Measurements from ENCODE around the gene GAS5.
"Not testable (repeated sequence)": the region's sequence is repeated elsewhere in the genome, so short reads cannot be mapped to it uniquely, and the experiment has no call there.

GAS5 gene

GRCh38 chr1:173868266-173869020, 654 bp upstream of the GAS5 start, which contains the start of gene ZBTB37:
ZBTB37 (plus strand) TSS chr1:173868380; CDS start chr1:173870226, 1,846 bp downstream.
- peaks cover 4% of the 10 kb centered on the region for H3K9me3 ChIP-seq (ENCODE audit: control insufficient read depth, low read depth, low read length)
- no peaks in the 10 kb centered on the region for H3K27me3 ChIP-seq (ENCODE audit: control insufficient read depth, insufficient read depth, low read length)
- peak within 1 kb of the TSS; percentile 94 for H3K27ac ChIP-seq (ENCODE audit: low read length)
- peaks cover 53% of the 10 kb centered on the region for H3K36me3 ChIP-seq (ENCODE audit: control insufficient read depth, low read depth, low read length)
- H3K9ac ChIP-seq (ENCODE audit: low read length), result peak within 1 kb of the TSS; percentile 99
- peak within 1 kb of the TSS; percentile 100 for H3K4me3 ChIP-seq (ENCODE audit: low read length)
- H3K4me1 ChIP-seq (ENCODE audit: control insufficient read depth, low read depth, low read length), result peaks cover 15% of the 10 kb centered on the region

DNA sequence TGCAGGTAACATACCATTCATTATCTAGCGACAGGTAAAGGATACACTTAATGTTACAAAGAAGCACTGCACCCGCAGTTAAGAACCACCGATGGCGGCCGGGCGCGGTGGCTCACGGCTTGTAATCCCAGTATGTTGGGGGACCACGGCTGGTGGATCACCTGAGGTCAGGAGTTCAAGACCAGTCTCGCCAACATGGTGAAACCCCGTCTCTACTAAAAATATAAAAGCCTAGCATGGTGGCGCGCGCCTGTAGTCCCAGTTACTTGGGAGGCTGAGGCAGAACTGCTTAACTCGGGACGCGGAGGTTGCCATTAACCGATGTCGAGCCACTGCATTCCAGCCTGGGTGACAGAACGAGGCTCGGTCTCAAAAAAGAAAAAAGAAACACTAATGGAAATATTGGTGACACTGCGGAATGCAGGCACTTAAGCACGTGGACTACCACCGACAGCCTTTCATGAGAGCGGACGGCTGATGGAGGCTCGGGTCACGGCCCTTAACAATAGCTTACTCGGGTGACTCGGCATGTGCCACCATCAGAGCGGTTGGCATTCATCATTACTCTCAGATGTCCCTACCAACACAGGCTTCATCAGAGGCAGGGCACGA, 542 bp downstream of the GAS5 start:
- peaks cover 59% of the 10 kb centered on the region for H3K36me3 ChIP-seq (ENCODE audit: control insufficient read depth, low read depth, low read length)
- H3K4me1 ChIP-seq (ENCODE audit: control insufficient read depth, low read depth, low read length), result peaks cover 15% of the 10 kb centered on the region
- H3K4me3 ChIP-seq (ENCODE audit: low read length), result peak overlapping the region; percentile 100
- H3K27ac ChIP-seq (ENCODE audit: low read length), result peak overlapping the region; percentile 94
- peaks cover 4% of the 10 kb centered on the region for H3K9me3 ChIP-seq (ENCODE audit: control insufficient read depth, low read depth, low read length)
- no peaks in the 10 kb centered on the region for H3K27me3 ChIP-seq (ENCODE audit: control insufficient read depth, insufficient read depth, low read length)
- H3K9ac ChIP-seq (ENCODE audit: low read length), result peak overlapping the region; percentile 99

GRCh38 chr1:173866413-173867115, 1.2 kb downstream of the GAS5 start:
- H3K36me3 ChIP-seq (ENCODE audit: control insufficient read depth, low read depth, low read length), result peaks cover 59% of the 10 kb centered on the region

GRCh38 chr1:173865468-173866164, 2.2 kb downstream of the GAS5 start:
- peaks cover 53% of the 10 kb centered on the region for H3K36me3 ChIP-seq (ENCODE audit: control insufficient read depth, low read depth, low read length)

More at GRCh38 chr1:173866413-173867115, 1.2 kb downstream of the GAS5 start:
- Histone ChIP-seq H3K9ac (ENCODE audit: low read length) (peak overlapping the region; percentile 99), H3K27me3 (ENCODE audit: control insufficient read depth, insufficient read depth, low read length) (no peaks in the 10 kb centered on the region), H3K9me3 (ENCODE audit: control insufficient read depth, low read depth, low read length) (peaks cover 4% of the 10 kb centered on the region), H3K4me1 (ENCODE audit: control insufficient read depth, low read depth, low read length) (peaks cover 15% of the 10 kb centered on the region), H3K4me3 (ENCODE audit: low read length) (peak overlapping the region; percentile 100), H3K27ac (ENCODE audit: low read length) (peak overlapping the region; percentile 94)

DNA sequence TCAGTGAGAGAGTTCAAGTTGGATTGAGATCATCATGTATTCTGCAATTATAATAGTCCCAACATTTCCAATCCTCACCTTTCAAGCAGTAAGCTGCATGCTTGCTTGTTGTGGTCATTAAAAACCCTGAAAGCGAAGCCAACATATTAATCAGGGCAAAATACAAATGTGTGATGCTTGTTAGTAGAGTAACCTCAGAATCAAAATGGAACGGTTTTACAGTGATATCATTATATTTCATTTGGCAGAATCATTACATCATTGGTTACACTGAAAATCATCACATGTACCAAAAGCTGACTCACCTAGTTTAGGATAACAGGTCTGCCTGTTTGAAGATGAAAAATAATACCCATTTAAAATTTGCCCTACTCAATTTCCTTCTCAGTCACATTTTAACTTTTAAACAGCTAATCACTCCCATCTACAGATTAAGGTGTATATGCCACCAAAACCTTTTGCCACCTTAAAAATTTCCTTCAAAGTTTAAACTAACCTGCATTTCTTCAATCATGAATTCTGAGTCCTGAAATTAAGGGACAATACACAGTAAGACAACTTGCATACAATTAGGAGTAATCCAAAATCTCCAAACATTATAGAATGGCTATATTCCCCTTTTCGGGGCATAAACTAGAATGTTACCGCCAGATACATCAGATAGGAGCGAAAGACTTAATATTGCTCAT, 3.5 kb downstream of the GAS5 start:
- H3K27me3 ChIP-seq (ENCODE audit: control insufficient read depth, insufficient read depth, low read length), result no peaks in the 10 kb centered on the region
- peak overlapping the region; percentile 49 for H3K27ac ChIP-seq (ENCODE audit: low read length)
- peak overlapping the region; percentile 99 for H3K9ac ChIP-seq (ENCODE audit: low read length)
- peaks cover 13% of the 10 kb centered on the region for H3K4me1 ChIP-seq (ENCODE audit: control insufficient read depth, low read depth, low read length)
- H3K9me3 ChIP-seq (ENCODE audit: control insufficient read depth, low read depth, low read length), result peaks cover 4% of the 10 kb centered on the region
- peaks cover 47% of the 10 kb centered on the region for H3K36me3 ChIP-seq (ENCODE audit: control insufficient read depth, low read depth, low read length)
- H3K4me3 ChIP-seq (ENCODE audit: low read length), result peak overlapping the region; percentile 100

More at GRCh38 chr1:173865468-173866164, 2.2 kb downstream of the GAS5 start:
- Histone ChIP-seq H3K27me3 (ENCODE audit: control insufficient read depth, insufficient read depth, low read length) (no peaks in the 10 kb centered on the region), H3K4me1 (ENCODE audit: control insufficient read depth, low read depth, low read length) (peaks cover 15% of the 10 kb centered on the region), H3K9ac (ENCODE audit: low read length) (peak overlapping the region; percentile 99), H3K27ac (ENCODE audit: low read length) (peak overlapping the region; percentile 94), H3K9me3 (ENCODE audit: control insufficient read depth, low read depth, low read length) (peaks cover 4% of the 10 kb centered on the region), H3K4me3 (ENCODE audit: low read length) (peak overlapping the region; percentile 100)

GRCh38 chr1:173863224-173864161, 4.3 kb downstream of the GAS5 start:
- Histone ChIP-seq H3K4me1 (ENCODE audit: control insufficient read depth, low read depth, low read length) (peaks cover 9% of the 10 kb centered on the region), H3K9me3 (ENCODE audit: control insufficient read depth, low read depth, low read length) (peaks cover 4% of the 10 kb centered on the region), H3K27me3 (ENCODE audit: control insufficient read depth, insufficient read depth, low read length) (no peaks in the 10 kb centered on the region), H3K36me3 (ENCODE audit: control insufficient read depth, low read depth, low read length) (peaks cover 47% of the 10 kb centered on the region), H3K27ac (ENCODE audit: low read length) (no peak overlapping the region), H3K9ac (ENCODE audit: low read length) (no peak overlapping the region), H3K4me3 (ENCODE audit: low read length) (no peak overlapping the region)

- no peaks in the 10 kb centered on the region for H3K27me3 ChIP-seq (ENCODE audit: control insufficient read depth, insufficient read depth, low read length)
- no peak overlapping the region for H3K9ac ChIP-seq (ENCODE audit: low read length)
- H3K27ac ChIP-seq (ENCODE audit: low read length), result peak overlapping the region; percentile 19
- peaks cover 51% of the 10 kb centered on the region for H3K36me3 ChIP-seq (ENCODE audit: control insufficient read depth, low read depth, low read length)
- no peak overlapping the region for H3K4me3 ChIP-seq (ENCODE audit: low read length)
- H3K9me3 ChIP-seq (ENCODE audit: control insufficient read depth, low read depth, low read length), result peaks cover 4% of the 10 kb centered on the region
- H3K4me1 ChIP-seq (ENCODE audit: control insufficient read depth, low read depth, low read length), result peaks cover 9% of the 10 kb centered on the region
Observed at GRCh38 chr1:173862769-173863223, 5.0 kb downstream of the GAS5 start.

GRCh38 chr1:173862146-173862768, 5.5 kb downstream of the GAS5 start:
- H3K9me3 ChIP-seq (ENCODE audit: control insufficient read depth, low read depth, low read length); H3K27me3 ChIP-seq (ENCODE audit: control insufficient read depth, insufficient read depth, low read length); H3K4me1 ChIP-seq (ENCODE audit: control insufficient read depth, low read depth, low read length); H3K9ac ChIP-seq (ENCODE audit: low read length); H3K4me3 ChIP-seq (ENCODE audit: low read length): not testable (repeated sequence)
- Histone ChIP-seq H3K27ac (ENCODE audit: low read length) (peak overlapping the region; percentile 19), H3K36me3 (ENCODE audit: control insufficient read depth, low read depth, low read length) (peaks cover 57% of the 10 kb centered on the region)

DNA sequence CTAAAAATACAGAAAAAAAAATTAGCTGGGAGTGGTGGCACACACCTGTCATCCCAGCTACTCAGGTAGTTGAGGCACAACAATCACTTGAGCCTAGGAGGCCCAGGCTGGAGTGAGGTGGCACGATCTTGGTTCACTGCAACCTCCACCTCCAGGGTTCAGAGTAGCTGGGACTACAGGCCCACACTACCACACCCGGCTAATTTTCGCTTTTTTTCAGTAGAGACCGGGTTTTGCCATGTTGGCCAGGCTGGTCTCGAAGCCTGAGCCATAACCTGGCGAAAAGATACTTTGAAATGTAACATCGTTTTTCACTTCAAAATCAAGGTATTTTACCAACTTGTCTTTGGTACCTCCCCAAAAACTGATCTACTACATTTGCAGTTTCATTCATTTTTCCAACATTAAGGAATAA, 6.1 kb downstream of the GAS5 start:
- no peak overlapping the region for H3K9ac ChIP-seq (ENCODE audit: low read length)
- H3K27ac ChIP-seq (ENCODE audit: low read length), result no peak overlapping the region
- no peak overlapping the region for H3K4me3 ChIP-seq (ENCODE audit: low read length)
- H3K9me3 ChIP-seq (ENCODE audit: control insufficient read depth, low read depth, low read length), result peaks cover under 1% of the 10 kb centered on the region
- no peaks in the 10 kb centered on the region for H3K27me3 ChIP-seq (ENCODE audit: control insufficient read depth, insufficient read depth, low read length)
- H3K36me3 ChIP-seq (ENCODE audit: control insufficient read depth, low read depth, low read length), result peaks cover 57% of the 10 kb centered on the region
- H3K4me1 ChIP-seq (ENCODE audit: control insufficient read depth, low read depth, low read length), result peaks cover 9% of the 10 kb centered on the region

- Histone ChIP-seq H3K27ac (ENCODE audit: low read length) (no peak overlapping the region), H3K36me3 (ENCODE audit: control insufficient read depth, low read depth, low read length) (peaks cover 53% of the 10 kb centered on the region), H3K4me3 (ENCODE audit: low read length) (no peak overlapping the region)
Observed at GRCh38 chr1:173860065-173860464, 7.7 kb downstream of the GAS5 start.

More at GRCh38 chr1:173860065-173860464, 7.7 kb downstream of the GAS5 start:
- no peaks in the 10 kb centered on the region for H3K27me3 ChIP-seq (ENCODE audit: control insufficient read depth, insufficient read depth, low read length)
- H3K4me1 ChIP-seq (ENCODE audit: control insufficient read depth, low read depth, low read length), result peaks cover 5% of the 10 kb centered on the region
- no peak overlapping the region for H3K9ac ChIP-seq (ENCODE audit: low read length)
- no peaks in the 10 kb centered on the region for H3K9me3 ChIP-seq (ENCODE audit: control insufficient read depth, low read depth, low read length)

Data from iPS-18a (cell line).